Activated T-cell treated with anti-CD3 and anti-CD28 coated beads for 1 hour (primary cell): ENCODE measurements around the gene PKP1.

Experiments used
- DNase-seq: peaks from one replicate; pipeline ENCODE4 v3.0.0-alpha.2; 2020; ENCODE audit warnings: low read depth

The PKP1 gene

DNA sequence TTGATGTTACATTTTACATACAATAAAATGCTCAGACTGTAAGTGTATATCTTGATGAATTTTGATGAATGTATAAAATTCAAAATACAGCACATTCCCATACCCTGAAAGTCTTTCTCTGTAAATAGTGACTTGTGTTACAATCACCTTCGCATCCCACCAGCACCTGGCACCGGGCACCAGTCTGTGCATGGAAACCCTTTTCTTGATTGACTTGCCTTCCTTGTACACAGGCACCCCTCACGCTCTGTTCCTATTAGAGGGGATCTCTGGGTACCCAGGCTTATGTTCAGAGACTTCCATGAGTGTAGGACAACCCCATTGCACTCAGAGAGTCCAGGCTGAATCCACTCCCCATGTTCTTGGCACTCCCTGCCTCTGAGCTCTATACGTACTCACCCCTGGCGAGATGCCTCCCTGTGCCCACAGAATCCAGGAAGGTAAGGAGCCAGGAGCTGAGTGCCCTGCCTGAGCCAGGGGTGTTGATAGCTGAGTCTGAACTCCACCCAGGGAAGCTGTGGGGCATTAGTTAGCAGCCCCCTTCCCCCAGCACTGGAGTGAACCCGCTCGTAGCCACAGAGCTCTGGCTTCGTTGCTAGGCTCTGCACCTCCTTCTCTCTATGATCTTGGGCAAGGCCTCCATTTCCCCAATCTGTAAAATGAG lies 22.5 kb upstream of the PKP1 start:
- no peak for DNase-seq

- no peak for DNase-seq
These were observed 21.3 kb upstream of the PKP1 start for GRCh38 chr1:201261771-201262547.

GRCh38 chr1:201262963-201263608 lies 20.2 kb upstream of the PKP1 start:
- no peak for DNase-seq

DNA sequence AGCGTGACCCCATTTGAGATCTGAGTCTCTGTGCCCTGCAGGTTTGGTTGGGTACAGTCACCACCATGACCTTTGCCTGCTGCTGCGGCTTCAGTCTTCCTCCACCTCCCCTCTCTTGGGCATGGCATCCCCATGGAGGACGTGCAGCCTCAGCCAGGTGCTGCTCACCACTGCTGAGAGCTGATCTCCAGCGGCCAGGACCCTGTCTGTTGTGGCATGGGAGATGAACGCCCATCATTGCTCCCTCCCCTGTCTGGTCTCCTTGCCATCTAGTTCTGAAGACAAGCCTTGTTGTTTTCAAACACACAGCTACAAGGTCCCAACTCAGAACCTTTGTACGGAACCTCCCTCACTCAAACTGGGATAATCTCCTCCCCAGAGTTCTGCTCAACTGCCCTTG lies 19.2 kb upstream of the PKP1 start:
- DNase-seq = no peak

DNA sequence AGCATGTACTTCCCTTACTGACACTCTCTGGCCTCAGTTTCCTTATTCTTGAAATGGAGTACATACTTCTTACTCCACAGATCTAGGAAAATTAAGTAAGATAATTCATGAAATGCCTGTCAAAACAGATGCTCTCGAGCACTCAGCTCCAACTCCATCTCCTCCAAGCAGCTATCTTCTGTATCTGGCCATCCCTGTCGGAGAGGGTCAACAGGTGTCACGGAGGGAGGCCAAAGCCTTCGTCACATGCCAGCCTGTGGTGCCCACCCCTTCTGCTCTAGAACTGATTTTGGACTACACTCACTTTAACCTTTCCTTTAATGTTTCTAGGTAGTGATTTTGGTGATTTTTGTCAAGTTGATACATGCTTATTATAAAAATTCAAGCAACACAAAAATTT lies 18.8 kb upstream of the PKP1 start:
- DNase-seq = no peak

DNA sequence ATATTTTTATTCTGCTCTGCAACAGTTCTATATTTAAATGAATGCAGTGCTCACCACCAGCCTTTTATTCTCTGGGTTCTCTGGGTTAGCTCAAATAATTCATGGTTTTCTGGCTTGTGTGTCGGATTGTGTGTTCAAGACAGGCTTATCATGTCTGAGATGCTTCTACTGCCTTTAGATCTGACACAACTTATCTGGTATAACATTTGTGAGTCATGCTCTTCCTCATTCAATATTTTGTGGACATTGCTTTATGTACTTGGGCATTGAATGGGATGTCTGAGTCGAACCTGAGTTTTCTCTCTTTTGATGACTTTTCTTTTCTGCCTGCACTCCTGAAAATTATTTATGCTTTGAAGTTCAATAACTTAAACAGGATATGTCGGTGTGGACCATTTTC lies 17.6 kb upstream of the PKP1 start:
- DNase-seq = no peak

- DNase-seq = no peak
These were observed 17.0 kb upstream of the PKP1 start for GRCh38 chr1:201266276-201266675.

DNA sequence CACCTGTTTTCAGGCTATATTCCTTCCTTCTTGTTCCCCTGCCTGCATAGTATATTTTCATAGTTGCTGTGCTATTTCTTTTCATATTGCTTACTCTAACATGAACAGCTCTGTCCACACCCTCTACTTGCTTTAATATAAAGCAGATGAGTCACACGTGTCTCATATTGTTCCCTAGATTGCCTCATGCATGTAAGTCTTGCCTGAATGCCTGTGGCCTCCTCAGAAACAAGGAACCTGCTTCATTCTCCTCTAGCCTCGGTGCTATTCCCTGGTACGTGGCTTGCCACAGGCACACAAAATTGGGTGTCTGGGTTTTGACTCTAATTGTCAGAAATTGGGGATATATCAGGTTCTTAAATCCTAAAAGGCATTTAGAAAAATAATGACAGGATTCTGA lies 16.5 kb upstream of the PKP1 start:
- DNase-seq = no peak

GRCh38 chr1:201267481-201268229 lies 15.7 kb upstream of the PKP1 start:
- no peak for DNase-seq

DNA sequence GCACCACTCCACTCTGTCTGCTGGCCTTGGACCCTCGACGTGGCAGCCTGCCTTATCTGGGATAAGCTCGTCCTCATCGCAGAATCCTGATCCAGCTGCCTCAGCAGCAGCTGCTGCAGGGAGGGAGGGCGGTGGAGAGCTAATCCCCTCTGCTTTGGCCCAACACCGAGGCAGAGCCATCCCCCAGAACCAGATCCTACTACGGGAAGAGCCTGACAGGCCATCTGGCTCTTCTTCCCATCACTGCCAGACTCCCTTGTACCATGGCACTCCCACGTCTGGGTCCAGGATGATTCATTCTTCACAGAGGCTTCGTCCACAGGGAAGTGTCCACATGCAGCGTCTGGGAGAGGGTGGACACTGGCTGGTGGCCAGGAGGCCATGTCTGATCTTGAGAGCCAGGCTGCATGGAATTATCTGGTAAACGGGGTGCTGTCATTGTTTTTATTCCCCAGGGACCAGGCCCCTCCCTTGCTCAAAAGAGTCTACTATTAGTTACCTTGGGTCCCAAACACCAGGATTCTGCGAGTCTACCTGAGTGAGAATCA lies 14.6 kb upstream of the PKP1 start:
- no peak for DNase-seq

GRCh38 chr1:201269281-201269680 lies 14.0 kb upstream of the PKP1 start:
- no peak for DNase-seq

- no peak for DNase-seq
These were observed 13.4 kb upstream of the PKP1 start for GRCh38 chr1:201269900-201270410.

DNA sequence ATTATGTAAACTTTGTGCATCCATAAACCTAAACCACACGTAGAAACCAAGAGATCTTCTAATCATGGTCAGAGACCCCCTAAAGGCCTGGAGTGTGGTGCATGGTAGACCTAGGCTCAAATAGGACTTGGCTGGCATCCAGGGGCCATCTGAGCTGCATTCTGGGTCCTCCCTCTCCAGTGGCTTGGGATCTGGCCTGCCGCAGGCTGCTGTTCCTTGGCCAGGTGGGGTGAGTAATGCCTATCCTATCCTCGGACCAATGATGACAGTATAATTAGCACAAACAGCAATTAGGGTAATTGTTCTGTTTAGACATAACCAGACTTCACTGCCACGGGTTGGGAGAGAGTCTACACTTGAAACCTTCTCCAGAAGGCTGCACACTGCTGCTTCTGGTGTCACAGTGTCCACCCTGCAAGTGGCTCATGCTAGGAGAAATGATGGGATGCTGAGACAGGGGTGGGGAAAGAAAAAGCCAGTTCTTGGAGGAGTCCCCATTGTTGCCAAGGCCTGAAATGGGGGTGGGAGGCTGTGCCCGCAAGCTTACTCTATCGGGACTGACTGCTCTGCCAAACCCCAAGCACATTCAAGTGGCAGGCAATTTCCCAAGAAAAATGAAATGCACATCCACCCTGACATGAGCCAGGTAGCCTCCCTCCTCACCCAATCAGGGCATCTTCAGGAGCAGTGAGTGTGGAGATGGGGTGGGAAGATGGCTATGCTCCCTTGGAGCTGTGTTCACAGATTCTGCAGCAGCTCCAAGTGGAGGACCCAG lies 12.5 kb upstream of the PKP1 start:
- no peak for DNase-seq

- no peak for DNase-seq
These were observed 10.5 kb upstream of the PKP1 start for GRCh38 chr1:201272799-201273198.

DNA sequence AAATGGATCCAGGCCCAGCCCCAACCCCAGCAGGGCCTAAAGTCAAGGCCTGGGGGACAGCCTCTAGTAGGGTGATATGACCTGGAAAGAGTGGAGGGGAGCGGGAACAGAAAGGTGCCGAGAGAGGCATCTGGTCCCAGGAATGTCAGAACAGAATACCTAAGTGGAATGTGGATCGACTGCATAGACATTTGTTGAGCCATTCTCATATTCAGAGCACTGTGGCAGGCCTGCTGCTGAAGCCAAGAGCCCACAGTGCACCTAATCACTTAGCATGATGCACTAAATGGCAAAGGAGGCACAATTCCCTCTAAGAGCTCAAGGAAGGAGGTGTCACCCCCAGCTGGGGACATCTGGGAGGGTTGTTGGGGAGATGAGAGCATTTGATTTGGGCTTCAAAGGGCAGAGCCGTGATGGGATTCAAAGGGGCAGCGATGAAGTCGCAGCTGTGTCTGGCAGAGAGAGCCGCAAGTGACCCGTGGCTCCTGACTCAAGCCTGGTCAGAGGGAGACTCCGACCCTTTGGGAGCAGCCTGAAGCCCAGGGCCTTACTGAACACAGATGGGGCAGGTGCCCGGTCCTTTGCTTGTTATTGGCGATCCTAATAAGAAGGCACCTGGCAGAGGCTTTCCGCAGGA lies 8.6 kb upstream of the PKP1 start:
- DNase-seq = no peak

DNA sequence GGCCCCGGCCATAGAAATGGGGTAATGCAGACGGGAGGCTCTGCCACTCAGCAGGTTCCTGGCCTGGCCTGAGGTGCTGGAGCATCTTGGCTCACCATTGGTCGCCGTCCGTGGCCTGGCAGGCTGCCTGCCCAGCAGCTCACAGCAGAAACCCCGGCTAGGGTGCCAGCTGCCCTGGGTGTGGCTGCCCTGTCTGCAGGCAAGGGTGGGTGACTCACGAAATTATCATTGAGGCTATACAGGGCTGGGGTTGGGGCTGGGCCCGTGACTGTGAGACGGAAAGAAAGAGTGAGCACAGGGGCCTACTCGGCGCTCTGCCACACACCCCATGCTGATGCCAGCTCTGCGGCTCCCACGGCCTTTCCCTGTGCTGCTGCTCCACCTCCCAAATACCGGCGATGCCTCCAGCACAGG lies 8.0 kb upstream of the PKP1 start:
- no peak for DNase-seq

- DNase-seq = no peak
These were observed 6.4 kb upstream of the PKP1 start for GRCh38 chr1:201276891-201277290.

GRCh38 chr1:201277441-201277840 lies 5.9 kb upstream of the PKP1 start:
- DNase-seq = no peak

- DNase-seq = no peak
These were observed 4.0 kb upstream of the PKP1 start for GRCh38 chr1:201279313-201279712.

DNA sequence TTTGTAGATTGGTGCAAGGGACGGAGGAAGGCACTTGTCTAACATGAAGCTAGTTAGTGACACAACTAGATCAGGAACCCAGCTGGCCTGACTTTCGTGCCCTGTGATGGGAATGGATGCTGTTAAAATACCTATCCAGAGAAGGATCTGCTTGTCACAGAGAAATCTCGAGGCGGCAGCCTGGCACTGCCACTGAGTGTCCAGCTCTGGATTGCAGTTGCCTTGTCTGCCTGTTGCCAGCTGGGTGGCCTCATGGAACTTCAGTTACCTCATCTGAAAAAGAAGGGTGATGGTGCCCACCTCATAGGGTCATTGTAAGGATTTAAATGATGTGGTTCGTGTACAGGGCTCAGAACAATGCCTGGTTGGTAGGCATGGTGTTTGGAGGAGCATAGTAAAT lies 2.4 kb upstream of the PKP1 start:
- no peak for DNase-seq

GRCh38 chr1:201281573-201281972 lies 1.7 kb upstream of the PKP1 start:
- no peak for DNase-seq
